Stimulated activated CD8-positive, alpha-beta memory T cell treated with anti-CD3 and anti-CD28 coated beads, Interleukin-12 subunit alpha, Interleukin-12 subunit beta, amount 100 ng/mL, for 4 hours (primary cell): ENCODE results near the gene MPST.
"Not testable (repeated sequence)": the region's sequence is repeated elsewhere in the genome, so short reads cannot be mapped to it uniquely, and the experiment has no call there.

Experiments
- DNase-seq: peaks from one replicate; pipeline ENCODE4 v3.0.0-alpha.2; 2020; ENCODE audit warnings: low read depth

Gene MPST

DNA sequence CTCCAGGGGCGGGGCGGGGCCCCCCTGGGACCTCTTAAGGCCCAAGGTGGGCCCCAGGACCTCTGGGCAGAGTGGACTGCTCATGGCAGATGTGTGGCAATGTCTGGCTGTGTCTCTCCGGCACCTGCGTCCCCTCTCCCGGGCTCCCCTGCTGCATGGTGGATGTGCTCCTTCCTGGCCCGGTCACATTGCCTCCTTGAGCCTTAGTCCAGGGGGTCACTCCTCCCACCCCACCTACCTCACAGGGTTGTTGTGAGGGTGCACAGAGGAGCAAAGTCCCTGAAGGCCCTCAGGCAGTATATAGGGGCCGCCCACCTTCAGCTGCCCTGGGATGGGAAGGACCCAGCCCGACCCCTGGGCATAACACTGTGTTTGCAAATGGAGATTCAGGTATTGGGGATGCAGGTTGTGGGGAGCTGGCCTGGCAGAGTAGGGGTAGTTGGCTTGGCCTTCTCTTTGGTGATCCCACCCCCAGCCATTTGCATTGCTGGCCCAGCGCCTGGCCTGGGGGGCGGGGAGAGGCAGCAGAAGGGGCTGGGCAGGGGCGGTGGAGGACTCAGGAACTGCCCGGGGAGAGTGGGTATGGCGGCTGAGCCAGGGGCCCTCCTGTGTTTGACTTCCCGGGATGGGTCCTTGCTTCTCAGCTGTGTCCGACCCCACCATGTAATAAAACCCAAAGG is 43.3 kb downstream of the MPST start:
- no peak for DNase-seq

DNA sequence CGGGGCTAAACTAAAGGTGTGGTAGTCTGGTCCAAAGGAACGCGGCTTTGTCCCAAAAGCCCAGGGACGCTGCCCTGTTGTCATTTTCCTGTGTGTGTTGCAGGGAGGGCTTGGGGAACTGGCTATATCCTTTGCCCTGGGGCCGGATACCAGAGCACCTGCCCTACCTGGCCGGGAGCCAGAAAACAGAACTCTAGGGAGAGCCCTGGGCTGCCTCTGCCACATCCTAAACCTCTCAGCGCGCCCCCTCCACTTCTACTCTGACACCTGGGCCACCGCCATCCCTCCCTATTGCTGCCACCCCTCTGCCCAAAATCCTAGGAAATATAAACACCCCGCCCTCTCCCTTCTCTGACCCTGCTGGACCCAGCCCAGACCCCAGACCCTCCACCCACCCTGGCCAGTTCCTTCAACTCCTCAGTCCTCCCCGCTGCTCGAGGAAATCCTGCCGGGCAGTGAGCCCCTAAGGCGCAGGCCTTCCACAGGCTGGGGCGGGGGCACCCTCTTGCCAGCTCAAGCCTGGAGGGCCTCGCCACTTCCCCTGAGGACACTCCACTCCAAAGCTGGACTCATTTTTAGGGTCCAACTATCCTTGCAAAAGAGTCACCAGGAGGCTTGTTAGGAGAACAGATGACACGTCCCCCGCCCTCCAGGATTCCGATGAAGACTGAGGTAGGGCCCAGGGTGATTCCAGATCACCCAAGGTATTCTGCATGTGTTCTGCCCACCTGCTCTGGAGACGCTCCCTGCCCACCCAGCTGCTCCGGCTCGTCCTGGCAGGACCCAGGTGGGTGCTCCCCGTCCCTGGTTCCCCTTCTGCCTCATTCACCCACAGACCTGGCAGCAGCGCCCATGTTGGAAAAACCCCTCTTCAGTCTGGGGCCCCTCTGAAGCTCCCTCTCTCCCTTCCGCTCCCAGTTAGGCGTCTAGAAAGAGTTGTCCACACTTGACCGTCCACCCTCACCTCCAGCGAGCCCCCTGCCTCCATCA is 44.2 kb downstream of the MPST start:
- no peak for DNase-seq

GRCh38 chr22:37064553-37064952 is 45.0 kb downstream of the MPST start:
- DNase-seq, result no peak

DNA sequence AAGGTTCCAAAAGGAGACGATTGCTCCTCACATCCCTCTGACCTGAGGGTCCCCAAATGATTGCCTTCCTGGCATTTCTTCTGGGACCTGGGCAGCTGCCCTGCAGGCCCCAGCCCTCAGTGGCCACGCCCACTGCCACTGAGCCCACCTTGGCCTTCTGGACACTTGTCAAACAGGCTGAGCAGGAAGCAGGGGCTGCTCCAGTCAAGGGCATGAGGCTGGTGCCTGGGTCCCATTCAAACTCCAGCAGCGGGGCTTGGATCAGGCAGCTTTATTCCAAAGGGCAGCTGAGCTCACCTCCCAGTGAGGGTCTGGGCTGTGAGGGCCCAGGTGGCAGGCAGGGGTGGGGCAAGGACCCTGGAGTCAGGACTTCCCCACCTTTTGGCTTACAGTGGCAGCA is 45.6 kb downstream of the MPST start:
- no peak for DNase-seq

- no peak for DNase-seq
Measured at GRCh38 chr22:37065961-37066360, 46.4 kb downstream of the MPST start.

DNA sequence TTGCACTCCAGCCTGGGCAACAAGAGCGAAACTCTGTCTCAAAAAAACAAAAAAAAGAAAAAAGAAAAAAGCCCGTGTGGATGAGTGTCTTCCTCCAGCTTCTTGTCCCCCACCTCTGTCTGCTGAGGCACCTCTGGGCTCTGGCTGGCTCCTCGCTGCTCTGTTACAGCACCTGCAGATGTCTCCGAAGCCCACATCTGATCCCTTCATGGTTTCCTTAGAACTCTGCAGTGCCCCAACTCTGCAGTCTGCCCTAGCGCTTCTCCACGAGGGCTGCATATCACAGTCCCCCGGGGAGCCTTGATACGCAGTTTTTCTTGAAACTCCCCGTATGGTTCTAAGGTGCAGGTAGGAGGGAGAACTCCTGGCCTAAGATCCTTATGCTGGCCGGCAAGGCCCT is 47.9 kb downstream of the MPST start:
- DNase-seq, result no peak

- no peak for DNase-seq
Measured at GRCh38 chr22:37068859-37069258, 49.3 kb downstream of the MPST start.

GRCh38 chr22:37069319-37069718 is 49.8 kb downstream of the MPST start:
- no peak for DNase-seq

GRCh38 chr22:37069719-37070118 is 50.2 kb downstream of the MPST start:
- DNase-seq, result no peak

DNA sequence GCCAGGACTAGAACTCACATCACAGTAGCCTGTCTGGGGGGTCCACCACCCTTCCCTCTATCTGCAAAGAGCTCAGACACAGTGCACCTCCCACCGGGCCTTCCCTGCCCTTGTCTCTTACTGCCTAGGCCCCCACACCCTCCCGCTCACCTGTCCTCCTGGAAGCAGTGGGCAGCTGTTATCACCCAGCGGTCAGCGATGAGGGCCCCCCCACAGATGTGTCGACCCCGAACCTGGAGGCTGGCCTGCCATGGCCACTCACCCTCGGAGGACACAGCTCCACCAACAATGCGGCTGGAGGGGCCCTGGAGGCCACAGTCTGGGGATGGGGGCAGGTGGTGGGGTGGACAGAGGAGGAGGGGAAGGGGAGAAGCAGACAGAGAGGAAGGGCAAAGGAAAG is 50.8 kb downstream of the MPST start:
- DNase-seq, result no peak

DNA sequence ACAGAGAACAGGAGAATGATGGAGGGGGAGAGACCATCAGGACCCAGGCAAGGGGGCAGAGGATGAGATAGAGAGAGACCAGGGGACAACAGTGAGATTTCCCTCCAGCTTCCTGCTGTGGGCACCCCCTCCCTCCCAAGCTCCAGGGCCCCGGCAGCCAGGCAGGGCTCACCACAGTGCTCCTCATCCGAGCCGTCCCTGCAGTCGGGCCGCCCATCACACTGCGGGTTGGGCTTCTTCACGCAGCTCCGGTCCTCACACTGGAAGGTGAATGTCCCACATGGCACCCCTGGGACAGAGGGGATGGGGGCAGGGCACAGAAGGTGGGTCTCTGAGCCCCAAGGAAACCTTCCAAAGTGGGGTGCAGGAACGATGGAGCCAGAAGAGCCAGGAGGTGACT is 51.2 kb downstream of the MPST start:
- no peak for DNase-seq

DNA sequence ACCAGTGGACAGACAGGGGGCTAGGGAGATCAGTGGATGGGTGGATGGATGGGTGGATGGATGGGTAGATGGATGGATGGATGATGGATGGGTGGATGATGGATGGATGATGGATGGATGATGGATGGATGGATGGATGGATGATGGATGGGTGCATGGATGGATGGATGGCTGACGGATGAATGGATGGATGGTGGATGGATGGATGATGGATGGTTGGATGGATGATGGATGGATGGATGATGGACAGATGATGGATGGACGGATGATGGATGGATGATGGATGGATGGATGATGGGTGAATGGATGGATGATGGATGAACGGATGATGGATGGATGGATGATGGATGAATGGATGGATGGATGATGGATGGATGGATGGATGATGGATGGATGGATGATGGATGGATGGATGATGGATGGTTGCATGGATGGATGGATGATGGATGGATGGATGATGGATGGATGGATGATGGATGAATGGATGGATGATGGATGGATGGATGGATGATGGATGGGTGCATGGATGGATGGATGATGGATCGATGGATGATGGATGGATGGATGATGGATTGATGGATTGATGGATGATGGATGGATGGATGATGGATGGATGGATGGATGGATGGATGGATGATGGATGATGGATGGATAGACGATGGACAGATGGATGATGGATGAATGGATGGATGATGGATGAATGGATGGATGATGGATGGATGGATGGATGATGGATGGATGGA is 52.5 kb downstream of the MPST start:
- not testable (repeated sequence) for DNase-seq

- no peak for DNase-seq
Measured at GRCh38 chr22:37072673-37073072, 53.1 kb downstream of the MPST start.

- DNase-seq, result no peak
Measured at GRCh38 chr22:37074537-37074936, 55.0 kb downstream of the MPST start.

- DNase-seq, result no peak
Measured at GRCh38 chr22:37075046-37075445, 55.5 kb downstream of the MPST start.

DNA sequence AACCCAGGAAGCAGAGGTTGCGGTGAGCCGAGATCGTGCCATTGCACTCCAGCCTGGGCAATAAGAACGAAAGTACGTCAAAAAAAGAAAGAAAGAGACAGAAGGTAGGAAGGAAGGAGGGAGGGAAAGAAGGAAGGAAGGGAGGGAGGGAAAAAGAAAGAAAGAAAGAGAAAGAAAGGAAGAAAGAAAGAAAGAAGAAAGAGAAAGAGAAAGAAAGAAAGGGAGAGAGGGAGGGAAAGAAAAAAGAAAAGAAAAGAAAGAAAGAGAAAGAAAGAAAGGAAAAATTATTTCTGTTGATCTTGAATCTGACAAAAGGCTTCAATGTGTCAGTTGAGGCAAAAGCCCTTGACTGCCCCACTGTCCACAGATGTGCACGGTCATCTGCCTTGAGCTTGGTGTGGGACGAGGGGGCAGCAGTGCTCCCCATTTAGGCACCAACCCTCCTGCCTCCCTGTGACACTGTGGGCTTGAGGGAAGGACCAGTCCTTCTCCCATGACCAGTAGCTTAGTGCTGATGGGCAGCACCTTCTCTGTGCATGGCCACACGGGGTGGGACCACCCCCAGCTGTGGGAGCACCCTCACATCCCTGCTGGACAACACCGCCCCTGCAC is 56.4 kb downstream of the MPST start:
- no peak for DNase-seq

GRCh38 chr22:37077802-37078448 is 58.4 kb downstream of the MPST start:
- DNase-seq, result peak; percentile 71

DNA sequence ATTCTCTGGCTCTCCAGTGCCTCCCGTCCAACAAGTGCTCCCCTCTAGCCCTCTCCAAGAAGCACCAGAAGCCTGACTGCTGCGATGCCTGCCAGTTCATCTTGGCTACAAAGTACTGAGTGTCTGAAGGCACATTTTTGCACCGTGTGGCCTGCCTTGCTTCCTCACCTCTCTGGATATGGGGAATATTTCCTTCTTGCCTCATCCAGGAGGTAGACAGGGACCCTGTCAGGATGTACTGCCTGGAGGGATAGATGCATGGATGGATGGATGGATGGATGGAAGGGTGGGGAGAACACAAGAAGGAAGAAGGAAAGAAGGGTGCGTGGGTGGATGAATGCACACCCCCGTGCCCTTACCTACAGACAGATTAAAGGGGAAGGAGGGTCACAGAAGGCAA is 59.6 kb downstream of the MPST start:
- no peak for DNase-seq
